Stomach (tissue), 9 donors: ENCODE results near the gene GPC6. TPM values are rescaled to one million over a fixed set of nuclear protein-coding genes. Genes with fewer than 3 reads are reported as not detected.

Experiments used
- DNase-seq, 2 donors: peaks; one replicate each; pipeline versions ENCODE4 v3.0.0 to v3.0.0-alpha.2; 2013 to 2019
- H3K27ac ChIP-seq, 5 donors: fragments of 200-600 bp in 4 of 5; sonication (generic) in 4 of 5; one replicate each; pipeline ENCODE4 v1.5.1; 2013 to 2019; ENCODE audit warnings: mild to moderate bottlenecking in 1 of 5, moderate library complexity in 1 of 5
- H3K27me3 ChIP-seq, 3 donors: fragments of 200-600 bp; sonication (generic); one replicate each; pipeline ENCODE4 v1.5.1; 2017 to 2019; ENCODE audit warnings: mixed run types in 1 of 3
- H3K36me3 ChIP-seq, 4 donors: fragments of 200-600 bp; sonication (generic); 1 replicate in 3 of 4; 2 replicates in 1 of 4; pipeline ENCODE4 v1.5.1; 2016 to 2019
- H3K4me1 ChIP-seq, 4 donors: fragments of 200-600 bp; sonication (generic); one replicate each; pipeline ENCODE4 v1.5.1; 2016 to 2019
- H3K4me3 ChIP-seq, 4 donors: fragments of 200-600 bp; sonication (generic) in 3 of 4; one replicate each; pipeline ENCODE4 v1.5.1; 2016 to 2019; ENCODE audit warnings: mild to moderate bottlenecking in 1 of 4
- H3K9me3 ChIP-seq, 4 donors: fragments of 200-600 bp; sonication (generic); one replicate each; pipeline ENCODE4 v1.5.1; 2016 to 2019
- CTCF ChIP-seq, 7 experiments: fragments of 450-650 bp in 4 of 7; fragments of 200-600 bp in 3 of 7; sonication (generic) in 3 of 7; IDR thresholded peaks; one replicate each; pipeline ENCODE4 v1.5.1; 2016 to 2019; ENCODE audit warnings: antibody characterized with exemption in 7 of 7, control low read depth in 2 of 7, mild to moderate bottlenecking in 1 of 7
- EP300 ChIP-seq: sonication (generic); formaldehyde crosslinking; IDR thresholded peaks from one replicate; pipeline ENCODE4 v1.6.1; 2017; ENCODE audit warnings: antibody characterized with exemption
- POLR2A ChIP-seq, 4 donors: fragments of 450-650 bp; IDR thresholded peaks; one replicate each; pipeline ENCODE4 v1.6.1; 2016; ENCODE audit warnings: antibody characterized with exemption in 4 of 4, control low read depth in 2 of 4, mild to moderate bottlenecking in 1 of 4, moderate library complexity in 1 of 4
- POLR2AphosphoS5 ChIP-seq, 3 donors: sonication (generic); formaldehyde crosslinking; IDR thresholded peaks; one replicate each; pipeline ENCODE4 v1.6.1; 2016; ENCODE audit warnings: antibody characterized with exemption in 3 of 3
- WGBS, 5 donors: extraction: QIAGEN DNeasy Blood & Tissue Kit in 3 of 5; methylation state at CpG; one replicate each; pipeline versions ENCODE4 v1.1.5 to v1.1.7; 2013 to 2018; 5-methylcytosine and 5-hydroxymethylcytosine counted together
- intact Hi-C: fragments of 100-400 bp; cut with DNase I; formaldehyde crosslinking; loops from one replicate; pipeline ENCODE4 v1.15.1; 2023; ENCODE audit warnings: low total_unique reads
- polyA plus RNA-seq, 3 donors: library from polyadenylated mRNA; stranded (reverse); fragments of 200-250 nt; gene quantifications; one replicate each; pipeline ENCODE4 v1.2.3, GENCODE V29; 2013
- total RNA-seq, 5 donors: library from RNA; depleted of rRNA; stranded (reverse); fragments of >200 nt; gene quantifications; one replicate each; pipeline versions ENCODE4 v1.1.0 to v1.2.3, GENCODE V29; 2014 to 2016
- donor health status: healthy with polysubstance abuse.
- donor health status: Bipolar disorder and iron deficiency.
- donor health status: healthy.

The GPC6 gene
- total and polyA plus RNA-seq, 8 donors: 0.70 to 52.7 (median 5.6) TPM

- H3K27ac ChIP-seq: no peak overlapping the region
- no peak for DNase-seq
- no peaks in the 10 kb centered on the region for H3K4me1 ChIP-seq
- WGBS, 5 donors: 48 to 65% (median 55%) methylated on average over 2 of the region's 2 CpGs
- no peaks in the 10 kb centered on the region for H3K9me3 ChIP-seq
- TF ChIP-seq POLR2A (IDR thresholded peaks at IDR 0.05) (no peak), EP300 (no peak), CTCF (IDR thresholded peaks at IDR 0.05) (no peak), POLR2AphosphoS5 (IDR thresholded peaks at IDR 0.05) (no peak)
- intact Hi-C loops: no loop called here
- H3K36me3 ChIP-seq: no peaks in the 10 kb centered on the region
- H3K27me3 ChIP-seq: no peaks in the 10 kb centered on the region
- no peak overlapping the region for H3K4me3 ChIP-seq
Observed at GRCh38 chr13:93797463-93797862, 570.9 kb downstream of the GPC6 start.

- TF ChIP-seq EP300 (no peak), POLR2A (IDR thresholded peaks at IDR 0.05) (no peak), POLR2AphosphoS5 (IDR thresholded peaks at IDR 0.05) (no peak), CTCF (IDR thresholded peaks at IDR 0.05) (no peak)
- WGBS, 5 donors: 71 to 77% (median 74%) methylated on average over 3 of the region's 3 CpGs
- no peaks in the 10 kb centered on the region for H3K4me1 ChIP-seq
- DNase-seq: no peak
- intact Hi-C loops: no loop called here
- no peaks in the 10 kb centered on the region for H3K9me3 ChIP-seq
- H3K4me3 ChIP-seq: no peak overlapping the region
- no peaks in the 10 kb centered on the region for H3K36me3 ChIP-seq
- no peak overlapping the region for H3K27ac ChIP-seq
- no peaks in the 10 kb centered on the region for H3K27me3 ChIP-seq
Observed at GRCh38 chr13:93800342-93800741, 573.7 kb downstream of the GPC6 start.

- TF ChIP-seq EP300 (no peak), CTCF (IDR thresholded peaks at IDR 0.05) (no peak), POLR2A (IDR thresholded peaks at IDR 0.05) (no peak), POLR2AphosphoS5 (IDR thresholded peaks at IDR 0.05) (no peak)
- no peaks in the 10 kb centered on the region for H3K36me3 ChIP-seq
- no peak overlapping the region for H3K27ac ChIP-seq
- 36 to 96% (median 78%) methylated on average over 2 of the region's 2 CpGs for WGBS, 5 donors
- no peaks in the 10 kb centered on the region for H3K27me3 ChIP-seq
- H3K4me3 ChIP-seq: no peak overlapping the region
- no peak for DNase-seq
- H3K9me3 ChIP-seq: no peaks in the 10 kb centered on the region
- no peaks in the 10 kb centered on the region for H3K4me1 ChIP-seq
- intact Hi-C loops: no loop called here
Observed at GRCh38 chr13:93805736-93806135, 579.1 kb downstream of the GPC6 start.

- intact Hi-C loops: no loop called here
- no peak overlapping the region for H3K27ac ChIP-seq
- H3K36me3 ChIP-seq: no peaks in the 10 kb centered on the region
- WGBS, 5 donors: 44 to 77% (median 59%) methylated on average over 1 of the region's 1 CpG
- no peaks in the 10 kb centered on the region for H3K27me3 ChIP-seq
- DNase-seq: no peak
- no peak overlapping the region for H3K4me3 ChIP-seq
- TF ChIP-seq POLR2A (IDR thresholded peaks at IDR 0.05) (no peak), POLR2AphosphoS5 (IDR thresholded peaks at IDR 0.05) (no peak), EP300 (no peak), CTCF (IDR thresholded peaks at IDR 0.05) (no peak)
- no peaks in the 10 kb centered on the region for H3K9me3 ChIP-seq
- no peaks in the 10 kb centered on the region for H3K4me1 ChIP-seq
Observed at GRCh38 chr13:93806861-93807260, 580.3 kb downstream of the GPC6 start.
